GDM1 (cell line): Measurements from ENCODE around the gene COBLL1.

ENCODE experiments used
- DNase-seq: peaks from one replicate; lab custom pipeline; 2025; lab: John Stamatoyannopoulos, UW

COBLL1 gene

DNA sequence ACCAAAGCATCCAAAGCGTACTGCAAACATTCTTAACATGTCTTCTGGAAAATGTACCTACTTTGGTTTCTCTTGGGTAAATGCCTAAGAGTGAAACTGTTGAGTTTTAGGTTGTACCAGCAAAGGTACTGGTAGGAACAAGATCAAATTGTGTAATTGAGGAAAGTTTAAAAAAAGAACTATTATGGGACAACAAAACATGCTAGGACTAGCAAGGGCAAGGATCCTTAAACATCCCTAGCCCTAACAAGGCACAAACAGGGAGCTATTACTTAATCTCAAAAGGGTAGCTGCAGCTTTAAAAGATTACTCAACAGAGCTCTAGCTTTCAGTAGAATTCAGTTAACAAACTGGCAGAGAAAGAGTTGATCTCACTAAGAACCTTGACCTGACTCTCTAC is 164.4 kb downstream of the COBLL1 start:
- DNase-seq = no peak

DNA sequence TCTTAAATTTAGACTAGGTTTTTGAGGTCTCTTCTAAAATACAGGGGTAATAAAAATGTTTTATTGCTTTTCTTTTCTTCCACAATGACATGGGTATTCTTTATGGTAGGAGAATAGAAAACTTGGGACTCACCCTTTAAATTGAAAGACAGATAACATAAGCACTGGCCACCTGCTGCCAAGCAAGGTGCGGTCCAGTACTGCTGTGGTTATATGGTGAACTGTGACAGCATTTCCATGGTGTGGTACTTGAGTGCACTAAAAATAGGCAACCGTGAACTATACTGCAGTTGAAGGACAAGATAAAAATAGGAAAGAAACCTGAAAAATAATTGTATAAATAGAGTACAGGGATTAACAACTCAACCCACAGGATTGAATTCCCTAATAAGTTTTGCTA is 165.9 kb downstream of the COBLL1 start:
- DNase-seq = no peak

DNA sequence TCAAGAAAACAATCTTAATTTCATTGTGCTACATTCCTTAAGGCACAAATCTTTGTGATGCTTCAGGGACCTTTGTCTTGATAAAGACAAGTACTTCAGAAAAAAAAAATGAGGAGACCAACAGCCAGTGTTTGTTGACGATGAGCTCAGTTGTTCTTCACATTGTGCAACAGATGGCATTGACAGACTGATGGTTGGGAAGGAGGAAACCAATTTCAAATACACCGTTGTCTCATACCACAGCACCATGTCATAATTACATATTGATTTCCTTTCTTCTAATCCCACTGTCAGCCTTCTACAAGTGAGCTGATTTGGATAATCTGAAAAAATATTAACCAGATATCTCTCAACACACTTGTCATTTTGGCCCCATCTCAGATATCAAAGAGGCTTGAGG is 166.6 kb downstream of the COBLL1 start:
- no peak for DNase-seq

DNA sequence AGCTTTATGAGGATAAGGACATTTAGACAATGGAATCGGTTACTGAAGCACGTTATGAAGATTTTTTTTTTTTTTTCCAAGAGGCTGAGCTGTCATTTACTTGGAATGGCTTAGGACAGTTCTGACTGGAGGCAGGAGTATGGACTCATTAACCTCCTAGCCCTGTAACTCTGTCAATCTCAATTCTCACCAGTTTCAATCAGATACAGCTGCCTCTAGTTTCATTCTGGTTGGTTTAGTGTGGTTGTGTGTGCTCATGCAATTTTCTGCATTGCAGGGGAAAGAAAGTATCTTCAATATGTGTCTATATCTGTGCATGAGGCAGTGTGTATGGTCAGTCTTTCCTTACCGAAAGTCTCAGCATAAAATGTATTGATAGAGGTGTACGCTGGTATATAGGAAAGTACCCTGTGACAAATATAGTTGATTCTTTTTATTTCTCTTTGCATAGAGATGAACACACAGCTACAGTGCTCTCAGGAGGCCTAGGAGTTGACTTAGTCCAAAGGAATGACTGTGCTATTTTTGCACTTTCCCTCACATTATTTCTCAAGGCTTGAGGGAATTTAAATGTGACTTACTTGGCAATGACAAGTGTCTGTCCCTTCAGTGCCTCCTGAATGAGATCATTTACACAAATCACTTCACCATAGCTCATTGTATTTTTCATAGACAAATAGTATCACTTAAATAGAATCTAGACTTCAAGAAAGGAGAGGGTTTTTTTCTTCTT is 169.8 kb downstream of the COBLL1 start:
- no peak for DNase-seq

- no peak for DNase-seq
These were observed 172.3 kb downstream of the COBLL1 start for GRCh38 chr2:164669291-164669690.

DNA sequence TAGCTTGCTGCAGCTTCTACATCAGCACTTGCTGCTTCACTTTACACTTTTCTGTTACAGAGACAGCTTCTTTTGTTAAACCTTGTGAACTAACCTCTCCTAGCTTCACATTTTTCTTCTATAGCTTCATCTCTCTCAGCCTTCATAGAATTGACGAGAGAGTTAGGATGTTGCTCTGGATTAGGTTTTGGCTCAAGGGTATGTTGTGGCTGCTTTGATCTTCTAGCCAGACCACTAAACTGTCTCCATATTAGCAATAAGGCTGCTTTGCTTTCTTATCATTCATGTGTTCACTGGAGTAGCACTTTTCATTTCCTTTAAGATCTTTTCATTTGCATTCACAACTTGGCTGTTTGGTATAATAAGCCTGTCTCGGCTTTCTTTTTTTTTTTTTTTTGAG is 174.1 kb downstream of the COBLL1 start:
- no peak for DNase-seq

DNA sequence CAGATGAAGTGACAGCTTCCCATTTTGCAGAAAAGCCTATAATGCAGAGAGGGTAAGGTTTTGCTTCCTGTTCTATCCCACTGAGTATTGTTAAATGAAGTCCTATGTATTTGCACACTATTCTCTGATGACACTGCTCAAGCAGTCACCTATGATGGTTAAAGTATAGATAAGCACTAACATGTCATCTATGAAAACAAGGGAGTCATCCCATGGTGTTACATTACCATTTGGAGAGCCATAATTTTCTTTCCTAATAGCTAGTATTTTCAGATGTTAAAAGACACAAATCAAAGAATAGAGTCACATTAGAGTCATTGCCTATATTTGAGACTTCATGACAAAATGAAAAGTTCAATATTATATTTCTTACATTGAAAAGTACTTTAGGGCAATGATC is 177.6 kb downstream of the COBLL1 start:
- DNase-seq = no peak

DNA sequence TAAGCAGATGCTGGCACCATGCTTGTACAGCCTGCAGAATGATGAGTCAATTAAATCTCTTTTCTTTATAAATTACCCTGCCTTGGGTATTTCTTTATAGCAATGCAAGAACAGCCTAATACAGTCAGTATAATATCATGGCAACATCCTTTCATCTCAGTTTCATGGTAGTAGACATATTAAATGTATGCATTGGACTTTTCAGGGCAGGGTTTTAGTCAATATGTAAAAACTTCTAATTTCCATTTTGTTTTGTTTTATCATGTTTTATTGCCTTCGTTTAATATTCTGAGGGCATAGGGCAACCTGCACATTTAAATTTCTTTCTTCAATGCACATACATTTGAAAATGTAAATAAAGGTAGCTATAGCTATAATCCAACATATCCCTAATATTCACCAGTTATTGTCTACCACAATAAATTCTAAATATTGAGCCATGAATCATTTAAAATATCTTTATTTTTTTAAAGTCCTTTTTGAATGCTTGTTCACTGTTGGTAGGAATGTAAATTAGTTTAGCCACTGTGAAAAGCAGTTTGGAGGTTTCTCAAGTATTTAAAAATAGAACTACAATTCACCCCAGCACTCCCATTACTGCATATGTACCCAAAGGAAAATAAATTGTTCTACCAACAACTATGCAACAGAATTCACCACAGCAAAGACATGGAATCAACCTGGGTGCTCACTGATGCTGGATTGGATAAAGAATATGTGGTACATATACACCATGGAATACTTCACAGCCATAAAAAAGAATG is 178.6 kb downstream of the COBLL1 start:
- no peak for DNase-seq

GRCh38 chr2:164662066-164662465 is 179.6 kb downstream of the COBLL1 start:
- no peak for DNase-seq

DNA sequence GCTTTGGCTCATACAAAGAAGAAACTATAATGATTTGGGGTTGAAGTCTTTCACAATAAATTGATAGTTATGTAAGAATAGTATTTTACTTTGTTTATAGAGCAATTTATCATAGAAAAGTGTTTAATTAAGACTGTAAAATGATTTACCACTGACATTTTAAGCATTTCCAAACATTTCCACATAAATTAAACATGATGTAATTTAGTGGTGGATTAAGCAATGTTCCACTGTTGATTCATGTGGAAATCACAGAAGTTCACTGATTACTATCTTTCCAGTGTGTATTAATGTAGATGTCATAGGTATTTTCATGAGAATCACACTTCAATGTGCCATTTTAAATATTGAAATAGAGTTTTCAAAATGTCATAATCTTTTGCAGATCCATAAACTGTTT is 180.3 kb downstream of the COBLL1 start:
- DNase-seq = no peak

- no peak for DNase-seq
These were observed 184.5 kb downstream of the COBLL1 start for GRCh38 chr2:164657129-164657528.

GRCh38 chr2:164655750-164656149 is 185.9 kb downstream of the COBLL1 start:
- DNase-seq = no peak

DNA sequence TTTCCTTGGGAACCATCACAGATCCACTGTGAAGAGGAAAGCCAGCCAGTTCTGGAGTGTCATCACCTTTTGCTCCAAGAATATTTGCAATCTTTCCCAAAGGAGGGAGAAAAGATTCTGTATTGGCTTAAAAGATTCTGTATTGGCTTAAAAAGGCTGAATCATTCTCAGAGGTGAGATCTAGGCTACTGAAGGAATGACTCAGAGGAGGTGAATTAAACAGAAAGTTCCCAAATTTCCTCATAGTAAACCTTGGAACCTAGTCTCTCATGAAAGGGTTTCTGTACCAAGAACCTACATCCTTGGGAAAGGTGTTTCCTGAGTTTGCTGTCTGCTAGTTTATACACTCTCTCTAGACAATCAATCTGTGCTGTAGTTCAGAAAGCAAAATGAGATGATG is 186.3 kb downstream of the COBLL1 start:
- no peak for DNase-seq

DNA sequence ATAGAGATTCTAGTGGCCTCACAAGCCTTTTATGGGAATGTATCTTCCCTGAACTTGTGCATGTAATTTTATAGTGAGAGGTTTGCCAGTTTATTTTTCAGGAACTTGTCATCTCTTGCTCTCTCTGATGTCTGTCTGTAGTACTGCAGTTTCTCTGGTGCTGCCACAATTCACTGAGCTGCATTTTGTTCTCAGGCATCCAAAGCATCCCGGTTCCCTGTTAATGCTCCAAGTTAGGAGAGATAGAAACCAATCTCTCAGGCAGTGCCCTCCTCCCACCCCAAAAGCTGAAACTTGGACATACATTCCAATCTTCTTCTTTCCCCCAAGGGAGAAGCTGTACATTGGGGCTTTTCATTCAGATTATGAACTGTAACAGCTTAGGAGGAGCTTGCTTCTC is 190.3 kb downstream of the COBLL1 start:
- DNase-seq = no peak

GRCh38 chr2:164644036-164644700 is 197.5 kb downstream of the COBLL1 start:
- DNase-seq = no peak

DNA sequence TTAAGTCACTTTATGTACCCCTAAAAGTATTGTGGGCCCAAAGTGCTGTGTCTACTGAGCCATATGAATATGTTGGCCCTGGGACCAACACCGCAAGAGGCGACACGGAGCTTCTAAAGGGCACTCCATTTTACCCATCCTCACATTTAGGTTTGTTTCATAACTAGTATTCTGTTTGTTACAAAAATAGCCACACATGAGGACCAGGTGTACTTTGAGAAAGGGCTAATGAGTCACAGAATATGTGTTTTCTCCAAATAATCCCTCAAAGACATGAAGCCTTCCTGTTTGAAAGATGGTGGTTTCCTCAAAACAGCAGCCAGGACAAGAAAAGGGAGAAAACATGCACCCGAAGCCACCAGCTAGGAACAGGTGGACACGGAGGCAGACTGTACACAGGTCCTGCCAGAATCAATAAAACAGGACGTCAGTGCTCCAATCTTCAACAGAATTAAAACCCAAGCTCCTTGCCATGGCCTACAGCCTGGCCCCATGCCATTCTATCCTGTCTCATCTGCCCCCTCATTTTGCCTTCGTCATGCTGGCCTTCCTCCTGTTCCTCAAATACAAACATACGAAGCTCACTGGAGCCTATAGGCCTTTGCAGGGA is 198.6 kb downstream of the COBLL1 start:
- DNase-seq = no peak

GRCh38 chr2:164642268-164642667 is 199.4 kb downstream of the COBLL1 start:
- no peak for DNase-seq
